GM19455 (cell line): Measurements from ENCODE around the gene BLTP3A.
A peak's percentile ranks its signal among the peaks of the same experiment; 100 is the strongest.
"Not testable (repeated sequence)": the region's sequence is repeated elsewhere in the genome, so short reads cannot be mapped to it uniquely, and the experiment has no call there.

Experiments
- ATAC-seq: cut with Tn5 transposase; IDR thresholded peaks from one replicate; pipeline ENCODE4 v1.9.1; 2021; ENCODE audit not compliant: unreplicated experiment

The BLTP3A gene, protein sequence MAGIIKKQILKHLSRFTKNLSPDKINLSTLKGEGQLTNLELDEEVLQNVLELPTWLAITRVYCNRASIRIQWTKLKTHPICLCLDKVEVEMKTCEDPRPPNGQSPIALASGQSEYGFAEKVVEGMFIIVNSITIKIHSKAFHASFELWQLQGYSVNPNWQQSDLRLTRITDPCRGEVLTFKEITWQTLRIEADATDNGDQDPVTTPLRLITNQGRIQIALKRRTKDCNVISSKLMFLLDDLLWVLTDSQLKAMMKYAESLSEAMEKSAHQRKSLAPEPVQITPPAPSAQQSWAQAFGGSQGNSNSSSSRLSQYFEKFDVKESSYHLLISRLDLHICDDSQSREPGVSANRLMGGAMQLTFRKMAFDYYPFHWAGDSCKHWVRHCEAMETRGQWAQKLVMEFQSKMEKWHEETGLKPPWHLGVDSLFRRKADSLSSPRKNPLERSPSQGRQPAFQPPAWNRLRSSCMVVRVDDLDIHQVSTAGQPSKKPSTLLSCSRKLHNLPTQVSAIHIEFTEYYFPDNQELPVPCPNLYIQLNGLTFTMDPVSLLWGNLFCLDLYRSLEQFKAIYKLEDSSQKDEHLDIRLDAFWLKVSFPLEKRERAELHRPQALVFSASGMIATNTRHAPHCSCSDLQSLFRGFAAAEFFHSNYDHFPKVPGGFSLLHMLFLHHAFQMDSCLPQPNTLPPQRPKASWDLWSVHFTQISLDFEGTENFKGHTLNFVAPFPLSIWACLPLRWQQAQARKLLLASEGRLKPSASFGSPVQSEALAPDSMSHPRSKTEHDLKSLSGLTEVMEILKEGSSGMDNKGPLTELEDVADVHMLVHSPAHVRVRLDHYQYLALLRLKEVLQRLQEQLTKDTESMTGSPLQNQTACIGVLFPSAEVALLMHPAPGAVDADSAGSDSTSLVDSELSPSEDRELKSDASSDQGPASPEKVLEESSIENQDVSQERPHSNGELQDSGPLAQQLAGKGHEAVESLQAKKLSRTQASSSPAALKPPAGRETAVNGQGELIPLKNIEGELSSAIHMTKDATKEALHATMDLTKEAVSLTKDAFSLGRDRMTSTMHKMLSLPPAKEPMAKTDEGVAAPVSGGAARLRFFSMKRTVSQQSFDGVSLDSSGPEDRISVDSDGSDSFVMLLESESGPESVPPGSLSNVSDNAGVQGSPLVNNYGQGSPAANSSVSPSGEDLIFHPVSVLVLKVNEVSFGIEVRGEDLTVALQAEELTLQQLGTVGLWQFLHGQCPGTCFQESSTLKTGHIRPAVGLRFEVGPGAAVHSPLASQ (N-terminal part only)

GRCh38 chr6:34791701-34792604 is at the start of gene BLTP3A:
Gene BLTP3A, plus strand, starts transcription at chr6:34792083. Its CDS starts 168 bp downstream, at chr6:34792251.
- ATAC-seq: peak; percentile 82

DNA sequence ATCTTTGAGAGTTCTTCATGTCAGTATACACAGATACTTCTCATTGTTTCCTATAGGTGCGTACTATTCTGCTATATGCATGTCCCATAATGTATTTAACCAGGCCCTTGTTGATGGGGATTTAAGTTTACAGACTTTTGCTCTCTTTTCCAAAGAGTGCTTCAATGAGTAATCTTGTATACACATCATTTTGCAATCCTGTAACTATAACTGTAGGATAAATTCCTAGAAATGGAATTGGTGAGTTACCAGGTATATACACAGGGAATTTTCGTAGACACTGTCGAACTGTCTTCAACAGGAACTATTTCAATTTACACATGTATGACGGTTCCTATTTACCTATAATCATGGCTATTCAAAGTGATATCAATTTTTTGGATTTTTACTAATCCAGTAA is 49.8 kb upstream of the BLTP3A start:
- no peak for ATAC-seq

DNA sequence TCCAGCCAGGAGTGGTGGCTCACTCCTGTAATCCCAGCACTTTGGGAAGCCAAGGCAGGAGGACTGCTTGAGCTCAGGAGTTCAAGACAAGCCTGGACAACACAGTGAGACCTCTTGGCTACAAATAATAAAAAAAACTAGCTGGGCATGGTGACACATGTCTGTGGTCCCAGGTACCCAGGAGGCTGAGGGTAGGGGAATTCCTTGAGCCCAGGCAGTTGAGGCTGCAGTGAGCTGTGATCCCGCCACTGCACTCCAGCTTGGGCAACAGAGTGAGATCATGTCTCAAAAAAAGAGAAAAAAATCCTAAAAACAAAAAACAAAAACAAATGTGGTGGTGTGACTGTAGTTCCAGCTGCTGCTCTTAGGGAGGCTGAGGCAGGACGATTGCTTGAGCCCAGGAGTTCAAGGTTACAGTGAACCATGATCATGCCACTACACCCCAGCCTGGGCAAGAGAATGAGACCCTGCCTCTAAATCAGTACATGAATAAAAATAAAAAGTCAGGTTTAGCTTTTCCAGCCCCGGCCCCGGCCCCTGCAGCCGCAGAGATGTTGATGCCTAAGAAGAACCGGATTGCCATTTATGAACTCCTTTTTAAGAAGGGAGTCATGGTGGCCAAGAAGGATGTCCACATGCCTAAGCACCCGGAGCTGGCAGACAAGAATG is 48.1 kb upstream of the BLTP3A start:
- no peak for ATAC-seq

- not testable (repeated sequence) for ATAC-seq
Measured at GRCh38 chr6:34744294-34744647, 47.6 kb upstream of the BLTP3A start.

GRCh38 chr6:34745277-34746103 is 46.4 kb upstream of the BLTP3A start:
- ATAC-seq: no peak

DNA sequence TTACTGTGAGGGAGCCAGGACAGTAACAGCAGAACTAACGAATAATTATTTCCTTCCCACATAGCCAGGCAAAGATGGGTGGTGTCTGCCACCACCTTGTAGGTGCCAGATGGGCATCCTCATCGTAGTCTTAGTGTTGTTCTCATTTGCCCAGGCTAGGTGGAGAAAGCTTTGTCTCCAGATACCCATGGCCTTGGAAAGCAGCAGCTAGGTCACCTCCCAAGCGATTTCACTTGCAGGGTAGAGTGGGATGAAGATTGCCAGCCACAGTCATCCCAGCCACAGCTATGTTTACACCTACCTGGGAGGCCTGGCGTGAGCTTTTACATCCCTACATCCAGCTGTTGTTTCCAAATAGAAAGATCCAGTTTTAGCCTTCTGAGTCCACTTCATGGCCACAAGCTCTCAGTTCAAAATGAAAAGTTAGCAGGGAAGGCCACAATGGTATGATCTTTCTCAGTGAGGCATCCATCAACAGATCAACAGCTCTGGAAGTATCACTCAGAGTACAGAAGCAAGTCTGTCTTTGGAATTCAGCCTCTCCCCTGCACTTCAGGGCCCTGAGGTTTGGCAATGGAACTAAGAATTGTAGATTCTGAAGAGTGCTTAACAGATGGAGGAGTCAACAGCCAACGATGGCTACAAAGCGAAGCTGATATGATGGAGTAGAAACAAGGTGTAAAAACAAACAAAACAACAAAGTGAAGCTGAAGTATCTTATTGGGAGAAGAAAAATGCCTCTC is 45.6 kb upstream of the BLTP3A start:
- ATAC-seq: no peak

GRCh38 chr6:34748757-34749156 is 43.1 kb upstream of the BLTP3A start:
- no peak for ATAC-seq

DNA sequence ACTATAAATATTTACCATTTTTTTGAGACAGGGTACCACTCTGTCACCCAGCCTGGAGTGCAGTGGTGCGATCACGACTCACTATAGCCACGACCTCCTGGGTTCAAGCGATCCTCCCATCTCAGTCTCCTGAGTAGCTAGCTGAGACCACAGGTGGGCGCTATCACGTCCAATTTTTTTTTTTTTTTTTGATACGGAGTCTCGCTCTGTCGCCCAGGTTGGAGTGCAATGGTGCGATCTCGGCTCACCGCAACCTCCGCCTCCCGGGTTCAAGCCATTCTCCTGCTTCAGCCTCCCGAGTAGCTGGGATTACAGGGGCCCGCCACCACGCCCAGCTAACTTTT is 35.4 kb upstream of the BLTP3A start:
- ATAC-seq: not testable (repeated sequence)

- ATAC-seq: no peak
Measured at GRCh38 chr6:34757687-34758274, 34.1 kb upstream of the BLTP3A start.

DNA sequence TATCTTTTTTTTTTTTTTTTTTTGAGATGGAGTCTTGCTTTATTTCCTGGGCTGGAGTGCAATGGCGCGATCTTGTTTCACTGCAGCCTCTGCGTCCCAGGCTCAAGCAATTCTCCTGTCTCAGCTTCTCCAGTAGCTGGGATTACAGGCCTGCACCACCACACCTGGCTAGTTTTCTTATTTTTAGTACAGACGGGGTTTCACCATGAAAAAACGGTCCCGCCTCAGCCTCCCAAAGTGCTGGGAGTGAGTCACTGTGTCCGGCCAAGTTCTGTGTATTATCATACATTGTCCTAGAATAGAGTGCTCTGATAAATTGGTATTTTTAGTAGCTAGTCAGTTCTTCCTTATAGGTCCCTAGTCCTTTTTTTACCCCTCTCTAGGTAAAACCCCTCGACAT is 31.8 kb upstream of the BLTP3A start:
- ATAC-seq: no peak

- ATAC-seq: not testable (repeated sequence)
Measured at GRCh38 chr6:34761681-34762080, 30.2 kb upstream of the BLTP3A start.

- ATAC-seq: no peak
Measured at GRCh38 chr6:34768148-34768547, 23.7 kb upstream of the BLTP3A start.

- no peak for ATAC-seq
Measured at GRCh38 chr6:34771727-34772126, 20.2 kb upstream of the BLTP3A start.

GRCh38 chr6:34772940-34773339 is 18.9 kb upstream of the BLTP3A start:
- no peak for ATAC-seq

- no peak for ATAC-seq
Measured at GRCh38 chr6:34773916-34774315, 18.0 kb upstream of the BLTP3A start.

- no peak for ATAC-seq
Measured at GRCh38 chr6:34774967-34775366, 16.9 kb upstream of the BLTP3A start.

GRCh38 chr6:34785375-34785774 is 6.5 kb upstream of the BLTP3A start:
- not testable (repeated sequence) for ATAC-seq

- ATAC-seq: not testable (repeated sequence)
Measured at GRCh38 chr6:34787152-34787551, 4.7 kb upstream of the BLTP3A start.
